Thoracic aorta (tissue), 2 donors: ENCODE results near the gene ZDHHC11B. TPM values are rescaled to one million over a fixed set of nuclear protein-coding genes. Genes with fewer than 3 reads are reported as not detected.

ENCODE experiments used
- ATAC-seq: fragments of 150-250 bp; one replicate; pipeline ENCODE4 v1.8.0; 2017; ENCODE audit warnings: low read depth; ENCODE audit not compliant: insufficient number of reproducible peaks, low FRiP score
- DNase-seq: peaks from one replicate; pipeline ENCODE4 v3.0.0-alpha.2; 2020; ENCODE audit warnings: low spot score
- H3K27ac ChIP-seq, 2 donors: fragments of 200-600 bp; sonication (generic); 1 replicate in 1 of 2; 2 replicates in 1 of 2; pipeline ENCODE4 v1.5.1; 2016; ENCODE audit warnings: mild to moderate bottlenecking in 2 of 2, moderate library complexity in 2 of 2
- H3K27me3 ChIP-seq: fragments of 200-600 bp; sonication (generic); replicated peaks from 2 replicates; pipeline ENCODE4 v1.6.0; 2016; ENCODE audit warnings: mild to moderate bottlenecking; ENCODE audit not compliant: insufficient read depth
- H3K36me3 ChIP-seq: fragments of 200-600 bp; sonication (generic); one replicate; pipeline ENCODE4 v1.5.1; 2016
- H3K4me1 ChIP-seq, 2 donors: fragments of 200-600 bp; sonication (generic); 1 replicate in 1 of 2; 2 replicates in 1 of 2; pipeline versions ENCODE4 v1.5.1 to v1.6.0; 2016; ENCODE audit warnings: low read depth in 2 of 2, mild to moderate bottlenecking in 1 of 2; ENCODE audit not compliant: control insufficient read depth in 1 of 2
- H3K4me3 ChIP-seq: fragments of 200-600 bp; sonication (generic); 2 replicates; pipeline ENCODE4 v1.5.1; 2016; ENCODE audit warnings: mild to moderate bottlenecking
- H3K9me3 ChIP-seq: fragments of 200-600 bp; sonication (generic); 2 replicates; pipeline ENCODE4 v1.5.1; 2016
- CTCF ChIP-seq: fragments of 200-600 bp; sonication (generic); IDR thresholded peaks from one replicate; pipeline ENCODE4 v1.5.1; 2019; ENCODE audit warnings: antibody characterized with exemption
- total RNA-seq, 2 donors: library from RNA; depleted of rRNA; stranded (reverse); fragments of >200 nt; gene quantifications; one replicate each; pipeline versions ENCODE4 v1.1.0 to v1.2.3, GENCODE V29; 2016

ZDHHC11B gene
- total RNA-seq, 2 donors from 2014 or later: 1.8 to 8.7 TPM

GRCh38 chr5:668283-668995 is 116.1 kb downstream of the ZDHHC11B start:
- H3K27me3 ChIP-seq: no peaks in the 10 kb centered on the region
- H3K4me3 ChIP-seq: no peak overlapping the region
- H3K36me3 ChIP-seq: peaks cover 3% of the 10 kb centered on the region
- peaks cover 17 to 23% of the 10 kb centered on the region in 2 donors for H3K4me1 ChIP-seq
- H3K9me3 ChIP-seq: no peaks in the 10 kb centered on the region
- DNase-seq (no peak), ATAC-seq (no peak)
- no peak for TF ChIP-seq CTCF
- H3K27ac ChIP-seq: no peak overlapping the region

DNA sequence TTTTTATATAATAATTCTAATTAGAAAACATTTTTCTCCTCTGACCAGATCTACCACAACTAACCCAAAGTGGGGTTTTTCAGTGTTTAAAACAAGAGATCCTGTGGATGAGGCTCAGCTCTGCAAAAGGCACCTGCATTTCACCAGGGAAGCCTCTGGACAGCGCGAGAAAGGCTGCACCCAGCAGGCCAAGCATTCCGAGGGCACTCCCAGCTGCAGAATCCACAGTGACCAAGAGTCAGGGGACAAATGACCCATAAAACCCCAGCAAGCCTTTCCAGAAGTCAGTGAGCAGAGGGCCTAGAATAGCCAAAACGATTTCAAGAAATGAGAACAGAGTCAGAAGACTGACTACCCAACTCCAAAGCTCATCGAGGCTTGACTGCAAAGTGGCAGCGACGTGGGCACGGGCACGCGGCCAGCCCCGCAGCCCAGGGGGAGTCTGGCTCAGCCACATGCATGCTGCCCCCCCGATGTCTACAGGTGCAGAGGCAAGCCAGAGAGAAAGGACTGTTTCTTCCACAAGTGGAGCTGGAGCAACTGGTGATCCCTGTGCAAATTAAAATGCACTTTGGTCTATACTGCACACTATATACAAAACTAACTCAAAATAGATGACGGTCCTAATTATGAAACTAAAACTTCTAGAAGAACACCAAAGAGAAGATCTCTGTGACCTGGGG is 117.6 kb downstream of the ZDHHC11B start:
- Histone ChIP-seq H3K4me1 (peaks cover 2 to 8% of the 10 kb centered on the region in 2 donors), H3K27me3 (no peaks in the 10 kb centered on the region), H3K36me3 (peaks cover 12% of the 10 kb centered on the region), H3K4me3 (no peak overlapping the region), H3K27ac (no peak overlapping the region), H3K9me3 (no peaks in the 10 kb centered on the region)
- DNase-seq: no peak
- TF ChIP-seq CTCF: no peak
- no peak for ATAC-seq

GRCh38 chr5:665956-666711 is 118.4 kb downstream of the ZDHHC11B start:
- H3K27me3 ChIP-seq: no peaks in the 10 kb centered on the region
- no peak overlapping the region for H3K4me3 ChIP-seq
- H3K9me3 ChIP-seq: no peaks in the 10 kb centered on the region
- no peak for ATAC-seq
- TF ChIP-seq CTCF: no peak
- no peaks in the 10 kb centered on the region for H3K4me1 ChIP-seq
- H3K36me3 ChIP-seq: peaks cover 20% of the 10 kb centered on the region
- no peak overlapping the region for H3K27ac ChIP-seq
- no peak for DNase-seq

DNA sequence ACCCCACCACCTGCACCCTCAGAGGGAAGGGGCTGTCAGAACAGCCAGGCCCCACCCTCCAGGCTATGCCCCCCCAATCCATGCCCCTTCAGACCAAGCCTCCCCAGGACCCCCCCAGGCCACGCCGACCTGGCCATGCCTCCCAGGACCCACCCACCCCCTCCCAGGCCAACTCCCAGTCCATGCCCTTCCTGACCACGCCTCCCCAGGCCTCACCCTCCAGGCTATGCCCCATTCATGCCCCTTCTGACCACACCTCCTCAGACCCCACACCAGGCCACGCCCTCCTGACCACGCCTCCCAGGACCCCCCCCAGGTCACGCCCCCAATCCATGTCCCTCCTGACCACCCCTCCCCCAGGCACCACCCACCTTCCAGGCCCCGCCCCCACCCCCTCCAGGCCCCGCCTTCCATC is 119.0 kb downstream of the ZDHHC11B start:
- Histone ChIP-seq H3K4me1 (no peaks in the 10 kb centered on the region), H3K4me3 (no peak overlapping the region), H3K27ac (no peak overlapping the region), H3K36me3 (peaks cover 20% of the 10 kb centered on the region), H3K9me3 (no peaks in the 10 kb centered on the region), H3K27me3 (no peaks in the 10 kb centered on the region)
- DNase-seq (no peak), ATAC-seq (no peak)
- no peak for TF ChIP-seq CTCF

GRCh38 chr5:664994-665360 is 119.6 kb downstream of the ZDHHC11B start:
- DNase-seq (no peak), ATAC-seq (no peak)
- Histone ChIP-seq H3K27me3 (no peaks in the 10 kb centered on the region), H3K4me3 (no peak overlapping the region), H3K9me3 (no peaks in the 10 kb centered on the region), H3K36me3 (peaks cover 20% of the 10 kb centered on the region), H3K4me1 (no peaks in the 10 kb centered on the region), H3K27ac (no peak overlapping the region)
- no peak for TF ChIP-seq CTCF
